SH-SY5Y (cell line): Measurements from ENCODE around the gene SETDB1.

Source experiments
- GATA2 ChIP-seq: IDR thresholded peaks from 2 replicates; pipeline ENCODE4 v1.6.1; 2011; ENCODE audit warnings: mild to moderate bottlenecking, low read depth, low read length
- GATA3 ChIP-seq: IDR thresholded peaks from 2 replicates; pipeline ENCODE4 v1.6.1; 2011; ENCODE audit warnings: low read depth, mild to moderate bottlenecking, low read length, moderate library complexity

DNA sequence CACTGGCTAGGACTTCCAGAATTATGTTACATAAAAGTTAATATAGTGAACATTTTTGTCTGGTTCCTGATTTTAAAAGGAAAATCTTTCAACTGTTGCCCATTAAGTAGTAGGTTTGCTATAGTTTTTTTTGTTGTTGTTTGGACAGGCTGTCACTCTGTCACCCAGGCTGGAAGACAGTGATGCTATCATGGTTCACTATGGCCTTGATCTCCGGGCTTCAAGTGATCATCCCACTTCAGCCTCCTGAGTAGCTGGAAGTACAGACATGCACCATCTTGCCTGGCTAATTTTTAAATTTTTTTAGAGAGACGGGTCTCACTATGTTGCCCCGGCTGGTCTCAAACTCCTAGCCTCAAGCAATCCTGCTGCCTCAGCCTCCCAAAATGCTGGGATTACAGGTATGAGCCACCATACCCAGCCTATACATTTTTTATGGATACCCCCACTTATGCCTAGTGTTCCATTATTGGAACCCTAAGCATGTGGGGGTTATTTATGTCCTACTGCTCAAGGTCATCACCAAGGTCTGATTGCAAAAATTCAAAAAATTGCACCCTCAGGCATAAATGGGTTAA, 32.7 kb upstream of the SETDB1 start:
- TF ChIP-seq GATA2, result no peak
- TF ChIP-seq GATA3, result no peak
